HG02610 (cell line): ENCODE measurements around the gene CKM.
"Not testable (repeated sequence)": the region's sequence is repeated elsewhere in the genome, so short reads cannot be mapped to it uniquely, and the experiment has no call there.

ENCODE experiments used
- ATAC-seq: cut with Tn5 transposase; IDR thresholded peaks from one replicate; pipeline ENCODE4 v1.9.1; 2021; ENCODE audit warnings: mild to moderate bottlenecking, moderate library complexity; ENCODE audit not compliant: unreplicated experiment

CKM gene

DNA sequence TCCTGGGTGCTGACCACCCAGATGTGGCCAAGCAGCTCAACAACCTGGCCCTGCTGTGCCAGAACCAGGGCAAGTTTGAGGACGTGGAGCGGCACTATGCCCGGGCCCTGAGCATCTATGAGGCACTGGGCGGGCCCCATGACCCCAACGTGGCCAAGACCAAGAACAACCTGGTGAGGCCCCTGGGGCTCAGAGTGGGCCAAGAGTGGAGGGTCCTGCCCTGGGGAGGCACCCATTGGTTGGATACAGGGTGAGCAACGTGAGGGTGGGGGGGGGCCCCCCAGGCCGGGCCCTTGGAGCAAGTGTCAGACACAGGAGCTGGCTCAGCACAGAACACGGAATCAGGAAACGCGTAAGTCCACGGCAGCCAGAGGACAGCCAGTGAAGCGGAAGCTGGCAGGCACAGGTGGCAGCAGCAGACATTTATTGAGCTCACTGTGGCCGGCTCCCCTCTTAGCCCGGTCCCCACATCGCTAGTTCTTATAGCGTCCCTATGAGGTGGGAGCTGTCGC is 26.8 kb upstream of the CKM start:
- ATAC-seq: no peak

DNA sequence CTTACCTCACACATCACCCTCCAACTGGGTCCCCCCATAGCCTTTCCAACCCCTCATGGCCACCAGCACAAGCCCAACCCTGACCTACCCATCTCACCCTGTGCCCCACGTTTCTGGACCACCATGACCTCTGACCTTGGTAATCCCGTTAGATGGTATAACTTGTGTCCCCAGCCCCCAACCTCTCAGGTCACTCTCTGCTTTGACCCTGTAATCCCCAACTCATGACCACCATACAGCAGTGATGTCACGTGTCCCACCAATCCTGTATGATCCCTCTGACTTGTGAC is 26.4 kb upstream of the CKM start:
- no peak for ATAC-seq

DNA sequence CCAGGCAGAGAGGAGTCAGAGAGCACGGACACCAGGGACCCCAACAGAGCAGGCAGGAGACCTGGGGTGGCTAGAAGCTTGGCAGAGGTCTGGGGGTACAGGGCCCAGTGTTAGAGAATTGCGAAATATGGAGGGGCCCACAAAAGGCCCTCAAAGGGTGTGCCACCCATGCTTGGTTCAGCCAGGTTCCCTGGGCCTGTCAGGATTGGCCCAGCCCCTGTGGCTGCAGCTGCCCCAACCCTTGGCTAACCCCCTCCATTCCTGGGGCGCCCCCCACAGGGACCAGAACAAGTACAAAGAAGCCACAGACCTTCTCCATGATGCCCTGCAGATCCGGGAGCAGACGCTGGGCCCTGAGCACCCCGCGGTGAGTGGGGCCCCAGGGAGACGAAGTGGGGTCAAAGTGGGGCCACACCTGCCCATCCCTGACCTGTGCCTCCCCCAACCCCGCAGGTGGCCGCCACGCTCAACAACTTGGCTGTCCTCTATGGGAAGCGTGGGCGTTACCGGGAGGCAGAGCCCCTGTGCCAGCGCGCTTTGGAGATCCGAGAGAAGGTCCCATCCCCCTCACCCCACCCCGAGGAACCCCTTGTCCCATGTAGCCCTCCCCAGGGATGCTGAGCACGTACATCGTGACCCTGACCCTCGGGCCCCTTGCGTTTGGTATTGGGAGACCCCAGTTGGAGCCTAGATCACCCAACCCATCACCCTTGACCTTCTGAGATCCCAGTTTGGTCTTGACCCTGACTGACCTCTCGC is 25.9 kb upstream of the CKM start:
- no peak for ATAC-seq

DNA sequence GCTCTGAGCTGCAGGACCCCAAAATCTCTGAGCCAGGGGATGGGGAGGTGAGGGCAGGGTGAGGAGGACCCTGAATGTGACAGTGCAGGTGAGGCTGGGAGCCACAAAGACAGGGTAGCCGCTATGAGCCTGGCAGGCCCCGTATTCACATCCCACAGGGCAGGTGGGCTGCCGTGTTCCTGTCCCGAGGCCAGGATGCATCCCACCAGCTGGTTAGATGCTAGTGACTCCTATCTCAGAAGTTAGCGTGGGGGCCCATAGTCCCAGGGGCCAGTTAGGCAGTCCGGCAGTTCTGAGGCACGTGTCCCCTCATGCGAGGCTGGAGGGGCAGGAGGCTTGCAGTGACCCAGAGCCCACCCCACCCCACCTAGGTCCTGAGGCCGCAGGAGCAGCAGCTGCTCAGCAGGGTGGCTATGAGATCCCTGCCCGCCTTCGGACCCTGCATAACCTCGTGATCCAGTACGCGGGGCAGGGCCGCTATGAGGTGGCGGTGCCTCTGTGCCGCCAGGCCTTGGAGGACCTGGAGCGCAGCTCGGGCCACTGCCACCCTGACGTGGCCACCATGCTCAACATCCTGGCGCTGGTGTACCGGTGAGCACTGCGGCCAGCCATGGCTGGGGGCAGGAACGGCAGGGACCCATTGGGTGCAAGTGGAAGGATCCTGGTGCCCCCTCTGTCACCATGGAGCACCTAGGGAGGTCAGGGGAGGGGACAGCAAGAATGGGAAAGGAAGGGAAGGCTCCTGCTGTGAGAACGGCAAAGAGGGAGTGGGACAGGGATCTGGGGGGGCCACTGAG is 25.1 kb upstream of the CKM start:
- ATAC-seq: no peak

DNA sequence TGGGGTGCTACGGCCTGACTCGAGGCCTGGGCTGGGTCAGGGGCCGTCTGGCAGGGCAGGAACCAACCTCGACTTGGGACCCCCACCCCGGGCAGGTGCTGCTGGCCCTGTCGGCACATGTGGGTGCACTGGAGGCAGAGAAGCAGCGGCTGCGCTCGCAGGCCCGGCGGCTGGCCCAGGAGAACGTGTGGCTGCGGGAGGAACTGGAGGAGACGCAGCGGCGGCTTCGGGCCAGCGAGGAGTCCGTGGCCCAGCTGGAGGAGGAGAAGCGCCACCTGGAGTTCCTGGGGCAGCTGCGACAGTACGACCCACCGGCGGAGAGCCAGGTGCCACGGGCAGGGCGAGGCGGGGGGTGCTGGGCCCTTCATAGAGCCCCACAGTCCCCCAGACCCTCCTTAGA is 23.8 kb upstream of the CKM start:
- no peak for ATAC-seq

DNA sequence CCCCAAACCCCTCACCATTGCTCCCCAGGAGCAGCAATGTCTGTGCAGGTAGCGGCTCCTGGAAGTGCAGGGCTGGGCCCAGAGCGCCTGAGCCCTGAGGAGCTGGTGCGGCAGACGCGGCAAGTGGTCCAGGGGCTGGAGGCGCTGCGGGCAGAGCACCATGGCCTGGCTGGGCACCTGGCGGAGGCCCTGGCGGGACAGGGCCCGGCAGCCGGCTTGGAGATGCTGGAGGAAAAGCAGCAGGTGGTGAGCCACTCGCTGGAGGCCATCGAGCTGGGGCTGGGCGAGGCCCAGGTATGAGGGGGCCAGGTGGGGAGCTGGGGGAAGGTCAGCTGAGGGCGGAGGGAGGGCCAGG is 22.8 kb upstream of the CKM start:
- no peak for ATAC-seq

DNA sequence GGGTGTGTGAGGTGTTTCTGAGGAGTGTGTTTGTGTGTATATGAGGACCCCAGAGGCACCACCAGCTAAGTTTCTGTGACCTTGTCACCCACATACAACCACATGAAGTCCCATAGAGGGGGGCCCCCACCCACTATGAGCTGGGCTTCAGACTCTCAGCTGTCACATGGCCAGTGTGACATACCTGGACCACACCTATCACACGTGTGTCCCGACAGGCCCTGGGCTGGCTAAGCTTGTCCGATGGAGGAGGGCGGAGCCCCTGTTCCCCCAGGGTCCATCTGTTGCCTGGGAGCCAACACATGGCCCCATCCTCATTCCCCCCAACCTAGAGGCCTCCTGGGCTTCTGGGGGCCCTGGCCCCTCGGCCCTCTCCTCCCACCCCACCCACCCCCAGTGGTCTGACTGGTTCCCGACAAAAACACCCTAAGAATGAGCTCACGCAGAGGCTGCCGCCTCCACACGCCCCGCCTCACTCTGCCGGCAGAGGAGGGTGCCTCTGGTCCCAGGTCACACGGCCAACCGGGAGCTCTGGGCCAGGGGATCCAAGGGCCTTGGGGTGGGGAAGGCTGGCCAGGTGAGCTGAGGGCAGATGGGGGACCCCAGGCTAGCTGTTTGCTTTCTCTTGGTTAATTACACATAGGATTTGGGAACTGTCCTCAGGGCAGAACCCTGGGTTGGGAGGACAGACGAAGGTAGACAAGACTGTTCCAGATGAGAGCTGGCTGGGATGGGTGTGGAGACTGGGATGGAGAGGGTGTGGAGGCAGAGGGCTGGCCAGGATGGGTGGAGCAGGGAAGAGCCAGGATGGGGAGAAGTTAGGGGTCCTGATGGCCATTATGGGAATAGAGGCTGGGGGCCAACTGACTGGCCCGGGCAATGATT is 22.2 kb upstream of the CKM start:
- ATAC-seq: no peak

DNA sequence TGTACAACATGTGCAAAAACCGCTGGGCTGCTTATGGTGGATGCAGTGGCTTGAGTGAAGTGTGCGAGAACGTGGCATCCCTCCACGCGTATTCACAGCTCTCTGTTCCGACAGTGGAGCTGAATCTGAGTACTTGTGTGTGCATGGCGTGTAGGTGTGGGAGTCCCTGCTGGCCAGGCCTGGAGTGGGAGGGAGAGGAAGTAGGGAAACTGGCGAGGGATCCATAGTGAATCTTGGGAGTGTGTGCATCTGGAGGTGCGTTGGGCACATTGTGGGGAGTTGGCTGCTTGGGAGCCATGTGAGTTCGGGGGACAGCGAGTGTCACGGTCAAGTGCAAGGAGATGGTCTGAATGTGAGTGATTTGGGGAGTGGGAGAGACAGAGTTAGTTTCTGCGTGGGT is 20.2 kb upstream of the CKM start:
- no peak for ATAC-seq

DNA sequence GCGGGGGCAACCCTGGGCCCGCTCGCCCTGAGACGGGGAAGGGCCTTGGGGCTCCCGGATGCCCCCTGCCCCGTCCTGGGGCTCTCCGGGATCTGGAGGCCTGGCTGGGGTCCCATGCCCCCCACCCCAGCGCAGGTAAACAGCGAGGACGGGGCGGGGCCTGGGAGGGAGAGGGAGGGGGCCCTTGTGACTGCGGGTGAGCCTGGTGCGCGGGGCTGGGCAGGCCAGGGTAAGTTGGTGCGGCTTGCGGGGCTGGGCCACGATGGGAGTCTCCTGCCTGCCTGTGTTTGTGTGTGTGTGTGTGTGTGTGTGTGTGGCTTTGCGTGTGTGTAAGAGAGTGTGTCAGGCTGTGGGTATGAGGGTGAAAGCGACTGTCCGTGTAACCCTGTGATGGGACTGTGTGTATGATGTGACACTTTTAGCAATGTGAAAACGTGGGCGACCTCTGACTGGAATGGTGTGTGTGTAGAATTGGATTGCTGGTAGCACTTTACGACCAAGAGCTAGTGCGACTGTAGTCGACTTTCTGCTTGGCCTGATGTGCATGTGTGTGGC is 18.3 kb upstream of the CKM start:
- ATAC-seq: no peak

DNA sequence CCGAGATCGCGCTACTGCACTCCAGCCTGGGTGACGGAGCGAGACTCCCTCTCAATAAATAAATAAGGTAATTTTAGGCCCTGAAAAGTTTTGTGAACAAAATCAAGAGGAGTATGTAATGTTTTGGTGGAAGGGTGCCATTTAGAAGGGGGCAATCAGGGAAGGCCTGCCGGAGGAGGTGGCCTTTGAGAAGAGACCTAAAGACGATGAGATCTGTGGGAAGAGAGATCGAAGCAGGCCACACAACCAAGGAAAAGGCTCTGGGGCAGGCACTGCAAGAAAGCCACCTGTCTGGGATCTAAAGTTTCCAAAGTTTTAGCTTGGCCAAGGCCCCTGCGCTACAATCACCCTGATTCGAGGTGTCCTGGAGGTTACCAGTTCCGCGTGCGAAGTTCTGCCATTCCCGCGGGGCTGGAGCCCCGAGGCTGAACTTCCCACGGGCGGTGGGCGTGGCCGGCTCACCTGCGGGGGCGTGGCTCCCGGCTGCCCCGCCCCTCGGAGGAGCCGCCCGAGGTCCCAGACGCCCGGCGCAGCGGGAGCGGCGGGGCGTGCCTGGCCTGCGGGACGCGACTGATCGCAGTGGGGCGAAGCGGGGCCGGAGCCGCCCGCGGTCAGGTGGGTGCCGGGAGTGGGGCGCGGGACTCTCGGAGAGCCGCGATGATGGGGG is 17.7 kb upstream of the CKM start, which contains the start of gene KLC3:
Gene KLC3, plus strand, starts transcription at position 519 of the 667 bp plus-strand sequence. CDS start 4,792 bp downstream, outside the sequence.
- ATAC-seq: no peak

DNA sequence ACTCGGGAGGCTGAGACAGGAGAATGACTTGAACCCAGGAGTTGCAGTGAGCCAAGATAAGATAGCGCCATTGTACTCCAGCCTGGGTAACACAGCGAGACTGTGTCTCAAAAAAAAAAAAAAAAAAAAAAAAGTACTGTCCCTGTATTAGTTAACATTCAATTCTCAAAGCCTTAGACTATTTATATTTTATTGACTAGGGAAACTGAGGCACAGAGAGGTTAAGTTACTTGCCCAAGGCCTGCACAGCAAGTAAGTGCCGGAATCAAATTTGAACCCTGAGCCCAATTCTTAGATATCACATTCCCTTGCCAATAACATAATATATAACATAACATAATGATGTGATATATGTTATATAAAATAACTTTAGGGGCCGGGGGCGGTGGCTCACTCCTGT is 17.0 kb upstream of the CKM start:
- no peak for ATAC-seq

DNA sequence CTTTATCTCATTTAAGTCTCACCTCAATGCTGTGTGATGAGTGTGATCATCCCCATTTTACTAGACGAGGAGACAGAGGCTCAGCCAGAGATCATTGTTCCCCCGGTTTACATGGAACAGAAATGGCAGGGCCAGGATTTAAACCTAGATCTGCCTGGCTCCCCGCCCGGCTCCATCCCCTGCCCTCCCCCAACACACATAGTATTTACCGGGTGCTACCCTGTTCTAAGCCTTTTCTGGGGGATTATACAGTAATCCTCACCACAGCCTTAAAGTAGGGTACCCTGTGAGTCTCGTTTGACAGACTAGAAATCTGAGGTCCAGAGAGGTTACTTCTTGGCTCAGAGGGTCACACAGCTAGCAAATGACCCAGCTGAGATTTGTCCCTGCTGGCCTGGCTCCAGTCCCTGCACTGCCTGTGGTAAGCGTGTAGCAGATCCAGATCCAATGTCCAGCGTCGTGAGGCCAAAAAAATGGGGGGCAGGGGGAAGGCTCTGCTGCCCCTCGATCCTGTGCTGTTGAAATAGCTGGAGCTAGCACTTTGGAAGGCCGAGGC is 14.1 kb upstream of the CKM start:
- ATAC-seq: no peak

DNA sequence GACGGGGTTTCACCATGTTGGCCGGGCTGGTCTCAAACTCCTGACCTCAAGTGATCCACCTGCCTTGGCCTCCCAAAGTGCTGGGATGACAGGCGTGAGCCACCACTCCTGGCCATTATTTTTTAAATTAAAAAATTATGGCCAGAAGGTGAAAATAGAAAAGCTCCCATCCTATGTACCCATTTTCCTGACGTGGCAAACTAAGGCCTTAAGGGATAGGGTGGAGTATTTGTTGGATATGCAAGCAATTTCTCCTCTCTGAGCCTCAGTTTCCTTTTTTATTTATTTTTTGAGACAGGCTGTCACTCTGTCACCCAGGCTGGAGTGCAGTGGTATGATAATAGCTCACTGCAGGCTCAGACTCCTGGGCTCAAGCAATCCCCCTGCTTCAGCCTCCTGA is 12.2 kb upstream of the CKM start:
- ATAC-seq: not testable (repeated sequence)

DNA sequence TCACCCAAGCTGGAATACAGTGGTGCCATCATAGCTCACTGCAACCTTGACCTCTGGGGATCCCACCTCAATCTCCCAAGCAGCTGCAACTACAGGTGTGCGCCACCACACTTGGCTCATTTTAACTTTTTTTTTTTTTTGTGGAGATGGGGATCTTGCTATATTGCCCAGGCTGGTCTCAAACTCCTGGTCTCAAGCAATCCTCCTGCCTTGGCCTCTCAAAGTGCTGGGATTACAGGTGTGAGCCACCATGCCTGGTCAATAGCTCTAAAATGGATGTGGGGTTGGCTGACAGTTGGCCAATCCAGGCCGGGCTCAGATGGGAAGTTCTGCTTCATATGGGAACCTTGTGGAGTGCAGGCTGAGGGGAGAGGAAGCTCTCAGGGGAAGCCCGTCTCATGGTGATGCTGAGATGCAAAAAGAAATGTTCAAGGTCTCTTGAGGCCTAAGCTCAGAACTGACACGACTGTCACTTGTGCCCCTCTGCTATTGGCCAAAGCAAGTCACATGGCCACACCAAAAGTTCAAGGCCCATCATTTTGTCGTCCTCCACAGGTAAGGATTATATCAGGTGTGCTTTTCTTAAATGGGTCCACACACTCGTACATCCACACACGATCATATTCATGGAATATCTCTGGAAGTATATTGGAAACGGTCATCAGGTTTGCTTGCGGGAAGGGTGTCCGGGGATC is 11.1 kb upstream of the CKM start:
- no peak for ATAC-seq

DNA sequence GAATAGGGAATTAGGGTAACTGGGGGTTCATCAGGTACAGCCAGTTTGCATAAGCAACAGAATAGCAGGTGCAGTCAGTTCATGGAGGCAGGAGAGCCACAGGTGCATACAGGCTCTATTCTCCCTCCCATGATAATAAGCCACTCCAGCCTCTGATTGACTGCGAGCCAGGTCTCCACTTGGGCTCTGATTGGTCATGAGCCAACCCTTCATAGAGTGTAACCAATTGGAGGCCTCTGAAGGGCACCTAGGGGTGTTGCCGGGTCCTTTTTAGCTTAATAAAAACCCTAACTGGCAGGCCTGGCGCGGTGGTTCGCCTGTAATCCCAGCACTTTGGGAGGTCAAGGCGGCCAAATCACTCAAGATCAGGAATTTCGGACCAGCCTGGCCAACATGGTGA is 8.7 kb upstream of the CKM start:
- ATAC-seq: no peak

DNA sequence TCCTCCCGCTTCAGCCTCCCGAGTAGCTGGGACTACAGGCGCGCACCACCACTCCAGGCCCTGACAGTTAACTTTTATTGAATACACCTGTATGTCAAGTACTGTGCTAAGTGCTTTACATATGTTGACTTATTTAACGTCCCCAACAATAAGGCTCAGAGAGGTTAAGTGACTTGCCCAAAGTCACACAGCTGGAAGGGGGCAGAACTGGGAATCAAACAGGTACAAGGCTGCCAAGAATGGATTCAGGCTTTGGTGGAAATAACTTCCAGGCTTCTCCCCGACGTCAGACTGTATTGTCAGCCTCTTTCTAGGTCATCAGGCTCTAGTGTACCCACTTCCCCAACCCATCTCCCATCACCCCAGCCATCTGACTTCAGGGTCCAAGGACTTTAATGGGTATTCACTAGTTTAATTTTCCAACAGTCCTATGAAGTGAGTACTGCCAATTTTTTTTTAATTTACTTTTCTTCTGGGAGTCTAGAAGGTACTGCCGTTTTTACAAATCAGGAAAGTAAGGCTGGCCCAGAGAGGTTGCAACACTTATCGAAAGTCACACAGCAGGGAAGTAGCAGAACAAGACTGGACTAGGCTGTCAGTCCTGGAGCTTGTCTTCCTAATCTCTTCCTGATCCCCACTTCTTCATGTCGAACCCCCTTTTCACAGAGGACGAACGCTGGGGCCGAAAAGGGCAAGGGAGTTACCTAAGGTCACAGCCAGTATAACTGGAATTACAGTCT is 4.9 kb upstream of the CKM start:
- no peak for ATAC-seq

DNA sequence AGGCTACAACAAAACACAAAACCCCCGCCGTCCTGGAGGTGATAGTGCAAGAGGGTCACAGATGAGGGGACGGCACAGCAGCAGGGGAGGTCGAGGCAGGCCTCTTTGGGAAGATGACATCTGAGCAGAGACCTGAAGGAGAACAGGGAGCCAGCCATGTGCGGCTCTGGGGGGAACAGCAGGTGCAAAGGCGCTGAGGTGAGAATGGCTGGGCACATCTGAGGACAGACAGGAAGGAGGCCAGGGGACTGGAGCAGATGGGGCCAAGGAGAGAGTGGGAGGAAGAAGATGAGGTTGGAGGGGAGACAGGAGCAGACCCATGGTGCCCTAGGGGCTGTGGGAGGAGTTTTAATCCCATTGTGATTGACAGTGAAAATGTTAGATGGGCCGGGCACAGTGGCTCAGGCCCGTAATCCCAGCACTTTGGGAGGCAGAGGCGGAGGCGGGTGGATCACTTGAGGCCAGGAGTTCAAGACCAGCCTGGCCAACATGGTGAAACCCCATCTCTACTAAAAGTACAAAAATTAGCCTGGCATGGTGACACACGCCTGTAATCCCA is 1.8 kb upstream of the CKM start:
- no peak for ATAC-seq

DNA sequence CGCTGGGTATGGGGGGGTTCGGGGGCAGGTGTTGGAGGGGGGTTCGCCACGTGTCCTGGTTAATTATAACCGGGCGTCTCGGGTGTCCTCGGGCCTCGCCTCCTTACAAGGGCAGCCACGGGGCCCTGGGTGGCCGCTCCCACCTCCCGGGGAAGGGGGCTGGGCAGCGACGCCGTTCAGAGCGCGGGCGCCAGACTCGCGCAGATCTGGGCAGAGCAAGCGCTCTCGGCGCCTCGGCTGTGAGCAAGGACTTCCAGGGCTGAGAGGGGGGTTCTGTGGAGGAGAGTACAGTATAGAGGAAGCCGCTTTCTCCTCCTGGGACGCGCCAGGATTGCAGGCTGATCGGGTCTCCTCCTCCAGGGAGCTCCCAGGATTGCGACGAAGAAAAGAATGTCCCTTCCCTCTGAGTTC is 1.0 kb upstream of the CKM start:
- ATAC-seq: no peak

DNA sequence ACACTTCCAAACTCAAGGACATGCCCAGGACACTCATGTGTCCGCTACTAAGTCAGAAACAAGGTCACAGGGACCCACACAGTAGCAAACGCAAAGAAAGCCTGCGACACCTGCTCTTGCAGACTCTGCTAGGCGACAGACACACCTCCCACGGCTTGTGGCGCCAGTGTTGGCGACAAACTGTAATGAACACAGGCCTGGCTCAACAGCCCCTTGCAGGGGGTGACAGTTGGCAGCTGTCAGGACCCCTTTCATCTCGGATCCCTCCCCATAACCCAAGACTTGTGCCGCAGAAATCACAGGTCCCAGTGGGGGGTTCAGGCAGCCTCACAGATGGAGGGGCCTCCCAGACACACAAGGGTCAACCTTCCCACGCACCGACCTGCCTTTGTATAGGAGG is 364 bp downstream of the CKM start:
- ATAC-seq: no peak
